Esophagus mucosa (tissue), 1 donor: ENCODE data around the gene ADK. TPM values are rescaled to one million over a fixed set of nuclear protein-coding genes. Genes with fewer than 3 reads are reported as not detected.
"Not testable (repeated sequence)": the region's sequence is repeated elsewhere in the genome, so short reads cannot be mapped to it uniquely, and the experiment has no call there.

Source experiments
- ATAC-seq: fragments of 200-7000 bp; cut with Tn5 transposase; one replicate; pipeline ENCODE4 v1.9.1; 2020
- total RNA-seq: library from RNA; stranded (reverse); gene quantifications from one replicate; pipeline ENCODE4 v1.2.4, GENCODE V29; 2023
- donor health status: DM: yes; HTN: yes; CAD: no.

The ADK gene
- total RNA-seq, 1 donor from 2014 or later = 50.8 TPM

- no peak for ATAC-seq
Observed at GRCh38 chr10:74244097-74244685, 93.2 kb downstream of the ADK start.

DNA sequence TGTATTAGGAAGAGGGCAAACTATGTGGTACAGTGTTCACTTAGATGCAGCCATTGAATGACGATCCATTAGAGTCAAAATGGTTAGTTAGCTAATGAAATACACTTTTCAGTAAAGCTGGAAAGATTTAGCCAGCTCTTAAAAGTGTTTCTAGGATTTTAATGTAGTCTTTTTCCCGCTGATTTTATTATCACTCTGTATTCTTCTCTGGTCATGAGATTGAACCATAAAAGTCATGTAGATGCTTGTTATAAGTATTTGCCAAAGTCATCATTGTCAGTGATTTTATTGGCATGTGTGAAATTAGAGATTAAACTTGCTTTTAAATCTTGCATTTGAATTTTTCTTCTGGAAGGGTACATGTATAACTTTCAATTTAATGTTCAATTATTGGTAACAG lies 93.8 kb downstream of the ADK start:
- no peak for ATAC-seq

DNA sequence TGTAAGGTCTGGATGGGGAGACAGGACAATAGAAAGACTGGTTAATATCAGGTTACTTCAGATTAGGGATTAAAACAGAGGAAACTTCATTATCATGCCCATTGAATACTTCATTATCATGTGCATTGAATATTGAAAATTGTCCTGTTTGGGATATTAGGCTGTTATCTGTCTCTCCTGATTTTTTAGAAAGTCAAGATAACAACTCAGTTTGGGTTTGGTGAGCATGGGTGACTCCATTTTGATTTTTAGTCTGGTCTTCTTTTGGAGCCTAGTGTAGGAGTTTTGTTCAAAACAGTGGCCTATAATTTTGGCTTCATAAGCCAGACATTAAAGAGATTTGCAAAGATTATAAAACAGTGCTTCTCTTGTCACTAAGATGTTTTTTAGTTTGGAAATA lies 95.5 kb downstream of the ADK start:
- ATAC-seq = no peak

DNA sequence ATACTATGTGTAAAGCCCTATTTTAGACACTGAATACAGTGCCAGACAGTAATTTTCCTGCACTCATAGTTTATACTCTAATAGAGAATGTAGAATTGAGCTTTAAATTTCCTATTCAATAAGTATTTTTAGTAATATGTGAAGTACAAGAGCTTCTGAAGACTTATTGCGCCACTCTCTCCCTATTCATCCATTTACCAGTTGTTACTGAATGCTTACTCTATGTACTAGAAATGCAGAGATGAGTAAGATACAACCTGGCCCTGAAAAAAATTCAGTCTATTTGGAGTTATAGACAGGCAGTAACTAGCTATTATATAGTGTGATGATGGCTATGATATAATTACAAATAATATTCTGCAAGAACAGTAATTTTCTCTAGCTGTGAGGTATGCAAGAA lies 98.8 kb downstream of the ADK start:
- ATAC-seq = no peak

DNA sequence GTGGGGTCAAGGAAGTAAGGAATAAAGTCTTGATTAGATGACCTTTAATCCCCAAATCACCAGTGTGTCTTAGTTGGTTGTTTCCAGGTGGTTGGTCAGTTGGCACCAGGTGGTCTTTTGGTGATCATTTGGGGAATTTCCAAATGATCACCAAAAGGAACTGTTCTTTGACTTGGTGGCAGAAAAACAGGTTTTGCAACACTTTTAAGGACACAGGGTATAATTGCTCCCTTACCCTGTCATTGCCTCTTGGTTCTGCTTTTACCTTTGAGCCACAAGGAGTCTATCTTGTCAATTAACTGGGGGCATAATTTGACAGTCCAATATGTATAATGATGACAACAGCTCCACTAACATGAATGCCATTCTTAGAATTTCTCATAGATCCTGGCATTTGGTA lies 104.2 kb downstream of the ADK start:
- ATAC-seq = no peak

DNA sequence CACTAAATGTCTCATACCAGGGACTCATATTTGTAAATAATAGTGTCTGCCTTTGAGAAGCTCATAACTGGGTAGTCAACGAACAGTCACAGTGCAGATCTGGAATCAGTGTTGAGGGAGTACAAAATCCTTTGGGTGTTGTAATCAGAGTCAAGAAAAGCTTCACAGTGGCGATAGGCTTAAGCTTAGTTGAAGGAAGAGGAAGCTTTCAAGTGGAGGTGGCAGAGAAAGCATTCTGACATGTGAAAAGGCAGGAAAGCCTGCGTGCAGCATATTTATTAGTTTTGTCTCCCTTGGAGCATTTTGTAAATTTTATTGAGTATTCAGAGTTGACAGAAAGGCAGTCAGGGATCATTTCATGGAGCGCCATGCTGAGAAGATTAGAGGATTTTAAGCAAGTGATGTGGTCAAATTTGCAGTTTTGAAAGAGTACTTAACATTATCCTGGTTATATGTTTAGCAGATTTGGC lies 104.9 kb downstream of the ADK start:
- ATAC-seq = peak; percentile 20

DNA sequence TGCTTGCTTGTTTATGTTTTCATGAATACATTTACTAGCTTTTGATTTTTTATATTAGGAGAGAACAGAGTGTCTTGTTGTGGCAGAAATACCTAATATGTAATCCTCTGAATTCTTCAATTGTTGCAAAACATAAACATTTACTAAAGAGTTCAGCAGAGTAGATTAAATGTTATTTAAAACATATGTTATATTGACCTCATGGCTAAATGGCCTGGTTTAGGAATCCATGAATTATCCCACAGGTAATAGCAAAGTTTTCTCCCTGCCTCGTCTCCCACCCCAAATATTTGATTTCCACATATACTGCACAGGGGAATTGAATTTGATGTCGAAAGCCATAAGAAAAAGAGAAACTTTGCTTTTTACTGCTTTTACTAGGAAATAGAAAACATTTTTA lies 111.8 kb downstream of the ADK start:
- ATAC-seq = no peak

DNA sequence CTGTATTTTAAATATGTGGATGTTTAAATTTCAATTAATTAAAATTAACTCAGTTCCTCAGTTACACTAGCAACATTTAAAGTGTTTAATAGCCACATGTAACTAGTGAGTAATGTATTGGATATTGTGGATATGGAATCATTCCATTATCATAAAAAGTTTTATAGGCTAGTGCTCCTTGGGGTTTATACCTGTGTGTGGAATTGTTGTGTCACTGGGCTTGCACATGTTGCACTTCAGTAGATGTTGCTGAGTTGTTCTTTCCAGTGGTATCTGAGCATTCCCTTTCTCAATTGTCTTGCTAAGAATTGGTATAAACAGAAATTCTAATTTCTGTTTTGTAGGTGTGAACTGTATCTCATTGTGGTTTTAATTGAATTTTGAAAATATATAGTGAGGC lies 113.0 kb downstream of the ADK start:
- ATAC-seq = no peak

DNA sequence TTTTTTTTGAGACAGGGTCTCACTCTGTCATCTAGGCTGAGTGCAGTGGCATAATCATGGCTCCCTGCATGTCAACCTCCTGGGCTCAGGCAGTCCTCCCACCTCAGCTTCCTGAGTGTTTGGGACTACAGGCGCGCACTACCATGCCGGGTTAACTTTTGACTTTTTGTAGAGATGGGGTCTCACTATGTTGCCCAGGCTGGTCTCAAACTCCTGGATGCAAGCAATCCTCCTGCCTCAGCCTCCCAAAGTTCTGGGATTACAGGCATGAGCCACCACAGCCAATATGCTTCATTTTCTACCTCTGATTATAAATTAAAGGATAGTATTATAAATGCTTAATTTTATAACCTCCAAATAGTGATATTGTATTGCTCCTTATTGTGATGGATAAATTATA lies 121.3 kb downstream of the ADK start:
- no peak for ATAC-seq

GRCh38 chr10:74275755-74276290 lies 124.8 kb downstream of the ADK start:
- no peak for ATAC-seq

DNA sequence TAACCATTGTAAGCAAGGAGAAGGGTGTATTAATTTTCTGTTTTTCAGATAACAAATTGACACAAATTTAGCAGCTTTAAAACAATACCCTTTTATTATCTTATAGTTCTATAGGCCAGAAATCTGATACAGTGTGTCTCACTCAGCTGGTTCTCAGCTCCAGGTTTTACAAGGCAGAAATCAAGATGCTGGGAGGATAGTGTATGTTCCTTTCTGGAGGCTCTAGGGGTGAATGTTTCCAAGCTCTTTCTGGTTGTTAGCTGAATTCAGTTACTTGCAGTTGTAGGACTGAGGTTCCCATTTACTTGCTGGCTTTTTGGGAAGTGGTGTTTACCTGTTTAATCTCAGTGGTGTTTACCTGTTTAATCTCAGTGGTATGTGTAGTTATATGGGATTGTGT lies 125.4 kb downstream of the ADK start:
- ATAC-seq = no peak

GRCh38 chr10:74282151-74282847 lies 131.3 kb downstream of the ADK start:
- peak; percentile 37 for ATAC-seq

GRCh38 chr10:74282848-74283210 lies 131.8 kb downstream of the ADK start:
- ATAC-seq = peak; percentile 53

DNA sequence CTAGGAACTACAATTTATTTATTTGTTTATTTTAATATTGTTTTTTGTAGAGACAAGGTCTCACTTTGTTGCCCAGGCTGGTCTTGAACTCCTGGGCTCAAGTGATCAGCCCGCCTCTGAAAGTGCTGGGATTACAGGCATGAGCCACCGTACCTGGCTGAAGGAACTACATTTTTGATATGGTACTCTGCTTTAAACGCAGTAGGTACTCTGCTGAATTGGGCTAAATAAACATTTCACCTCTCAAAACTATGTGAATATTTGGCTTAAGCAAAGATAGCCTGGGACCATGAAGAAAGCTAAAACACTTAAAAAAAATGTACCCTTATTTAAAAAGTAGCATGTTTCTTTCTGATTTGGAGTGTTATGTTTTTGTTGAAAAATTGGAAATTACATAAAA lies 138.2 kb downstream of the ADK start:
- ATAC-seq = no peak

GRCh38 chr10:74289951-74290350 lies 138.9 kb downstream of the ADK start:
- no peak for ATAC-seq

- no peak for ATAC-seq
Observed at GRCh38 chr10:74290708-74291107, 139.7 kb downstream of the ADK start.

DNA sequence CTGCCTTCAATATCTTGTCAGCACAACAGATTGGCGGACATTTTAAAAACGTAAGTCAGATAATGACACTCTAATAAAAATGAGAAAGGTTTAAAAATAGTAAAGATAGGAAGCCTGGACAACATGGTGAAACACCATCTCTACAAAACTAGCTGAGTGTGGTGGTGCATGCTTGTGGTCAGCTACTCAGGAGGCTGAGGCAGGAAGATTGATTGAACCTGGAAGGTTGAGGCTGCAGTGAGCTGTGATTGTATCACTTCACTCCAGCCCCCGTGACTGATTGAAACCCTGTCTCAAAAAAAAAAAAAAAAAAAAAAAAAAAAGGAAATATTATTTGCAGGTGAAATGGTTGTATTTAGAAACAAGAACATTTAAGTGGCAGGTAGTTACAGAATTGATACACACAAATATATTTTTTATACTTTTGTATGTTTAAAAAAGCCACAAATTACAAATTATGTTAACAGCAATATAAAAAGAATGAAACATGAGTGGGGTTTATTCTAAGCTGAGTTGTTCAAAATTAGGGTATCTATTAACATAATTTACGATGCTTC lies 141.9 kb downstream of the ADK start:
- no peak for ATAC-seq

- ATAC-seq = peak; percentile 64
Observed at GRCh38 chr10:74293686-74294371, 142.8 kb downstream of the ADK start.

- ATAC-seq = no peak
Observed at GRCh38 chr10:74297389-74298080, 146.5 kb downstream of the ADK start.

DNA sequence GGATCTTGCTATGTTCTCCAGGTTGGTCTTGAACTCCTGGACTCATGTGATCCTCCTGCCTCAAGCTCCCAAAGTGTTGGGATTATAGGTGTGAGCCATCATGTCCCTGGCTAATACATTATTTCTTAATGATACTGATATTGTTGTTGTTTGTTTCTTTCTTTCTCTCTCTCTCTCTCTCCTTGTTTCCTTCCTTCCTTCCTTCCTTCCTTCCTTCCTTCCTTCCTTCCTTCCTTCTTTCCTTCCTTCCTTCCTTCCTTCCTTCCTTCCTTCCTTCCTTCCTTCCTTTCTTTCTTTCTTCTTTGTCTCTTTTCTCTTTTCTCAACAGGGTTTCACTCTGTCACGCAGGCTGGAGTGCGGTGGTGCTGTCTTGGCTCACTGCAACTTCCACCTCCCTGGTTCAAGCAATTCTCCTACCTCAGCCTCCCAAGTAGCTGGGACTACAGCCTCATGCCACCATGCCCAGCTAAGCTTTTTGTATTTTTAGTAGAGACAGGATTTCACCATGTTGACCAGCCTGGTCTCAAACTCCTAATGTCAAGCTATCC lies 149.1 kb downstream of the ADK start:
- ATAC-seq = not testable (repeated sequence)

- no peak for ATAC-seq
Observed at GRCh38 chr10:74300666-74301065, 149.6 kb downstream of the ADK start.

DNA sequence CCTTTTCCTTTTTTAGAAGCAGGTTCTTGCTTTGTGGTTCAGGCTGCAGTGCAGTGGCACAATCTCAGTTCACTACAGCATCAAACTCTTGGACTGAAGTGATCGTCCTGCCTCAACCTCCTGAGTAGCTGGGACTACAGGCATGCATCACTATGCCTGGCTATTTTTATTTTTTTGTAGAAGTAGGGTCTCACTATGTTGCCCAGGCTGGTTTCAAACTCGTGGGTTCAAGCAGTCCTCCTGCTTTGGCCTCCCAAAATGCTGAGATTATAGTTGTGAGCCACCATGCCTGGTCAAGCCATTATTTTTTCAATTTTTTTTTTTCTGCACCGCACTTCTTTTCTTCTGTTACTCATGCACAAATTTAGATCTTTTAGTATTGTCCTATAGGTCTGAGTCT lies 154.7 kb downstream of the ADK start:
- no peak for ATAC-seq
